ENCODE measurements around the gene UVRAG. TPM values are rescaled to one million over a fixed set of nuclear protein-coding genes. Genes with fewer than 3 reads are reported as not detected.

The UVRAG gene
- polyA plus RNA-seq, 1 donor (not counting 4 experiments of a cell fraction or from before 2014, with no cell fraction given), result 11.9 TPM

DNA sequence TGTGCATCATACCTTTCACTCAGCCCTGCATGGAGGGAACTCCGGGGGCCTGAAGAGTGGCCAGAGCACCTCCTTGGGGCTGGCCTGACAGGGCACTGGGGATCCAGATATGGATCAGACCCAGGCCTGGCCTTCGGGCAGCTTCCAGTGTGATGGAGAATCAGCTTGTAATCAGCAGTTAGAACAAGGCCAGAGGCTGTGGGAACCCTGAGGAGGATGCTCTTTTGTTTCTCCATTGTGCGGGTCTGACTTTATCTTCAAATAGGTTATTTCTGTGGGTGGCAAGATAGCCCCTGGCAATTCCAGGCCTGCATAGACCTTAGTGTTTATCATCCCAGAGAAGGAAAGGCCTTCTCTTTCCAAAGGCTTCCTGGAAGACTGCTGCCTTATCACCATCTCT lies 34.1 kb upstream of the UVRAG start:
- Histone ChIP-seq H3K9me3 (ENCODE audit: control insufficient read depth, low read depth, low read length) (no peaks in the 10 kb centered on the region), H4K20me1 (ENCODE audit: control insufficient read depth, extremely low read depth, insufficient read depth, low read length) (no peaks in the 10 kb centered on the region), H3K79me2 (ENCODE audit: control insufficient read depth, insufficient read depth, low read length) (no peaks in the 10 kb centered on the region), H3K27ac (ENCODE audit: control insufficient read depth, insufficient read depth, low read length) (no peak overlapping the region), H3K4me1 (ENCODE audit: control insufficient read depth, extremely low read depth, insufficient read depth, low read length) (peaks cover 8% of the 10 kb centered on the region), H3K9ac (ENCODE audit: control insufficient read depth, extremely low read depth, insufficient read depth, low read length) (no peak overlapping the region), H3K4me3 (ENCODE audit: control insufficient read depth in 2 of 3, extremely low read depth in 1 of 3, insufficient read depth in 2 of 3, low read depth in 1 of 3, low read length in 3 of 3) (no peak overlapping the region), H3K9me1 (ENCODE audit: control insufficient read depth, extremely low read depth, insufficient read depth, low read length) (no peaks in the 10 kb centered on the region), H3K4me2 (ENCODE audit: control insufficient read depth, extremely low read depth, insufficient read depth, low read depth, low read length) (no peak overlapping the region), H3K36me3 (ENCODE audit: control insufficient read depth in 2 of 2, extremely low read depth in 1 of 2, insufficient read depth in 2 of 2, low read length in 2 of 2) (no peaks in the 10 kb centered on the region), H3K27me3 (ENCODE audit: control insufficient read depth, extremely low read depth, insufficient read depth, low read length) (no peaks in the 10 kb centered on the region), H2AFZ (ENCODE audit: control insufficient read depth, low read length) (no peak overlapping the region)
- no peak for FAIRE-seq
- TF ChIP-seq, protein P1, sequence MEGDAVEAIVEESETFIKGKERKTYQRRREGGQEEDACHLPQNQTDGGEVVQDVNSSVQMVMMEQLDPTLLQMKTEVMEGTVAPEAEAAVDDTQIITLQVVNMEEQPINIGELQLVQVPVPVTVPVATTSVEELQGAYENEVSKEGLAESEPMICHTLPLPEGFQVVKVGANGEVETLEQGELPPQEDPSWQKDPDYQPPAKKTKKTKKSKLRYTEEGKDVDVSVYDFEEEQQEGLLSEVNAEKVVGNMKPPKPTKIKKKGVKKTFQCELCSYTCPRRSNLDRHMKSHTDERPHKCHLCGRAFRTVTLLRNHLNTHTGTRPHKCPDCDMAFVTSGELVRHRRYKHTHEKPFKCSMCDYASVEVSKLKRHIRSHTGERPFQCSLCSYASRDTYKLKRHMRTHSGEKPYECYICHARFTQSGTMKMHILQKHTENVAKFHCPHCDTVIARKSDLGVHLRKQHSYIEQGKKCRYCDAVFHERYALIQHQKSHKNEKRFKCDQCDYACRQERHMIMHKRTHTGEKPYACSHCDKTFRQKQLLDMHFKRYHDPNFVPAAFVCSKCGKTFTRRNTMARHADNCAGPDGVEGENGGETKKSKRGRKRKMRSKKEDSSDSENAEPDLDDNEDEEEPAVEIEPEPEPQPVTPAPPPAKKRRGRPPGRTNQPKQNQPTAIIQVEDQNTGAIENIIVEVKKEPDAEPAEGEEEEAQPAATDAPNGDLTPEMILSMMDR (optimal IDR thresholded peaks at IDR 0.05 in 1 of 3, IDR thresholded peaks at IDR 0.05 in 1 of 3, conservative IDR thresholded peaks at IDR 0.05 in 1 of 3; ENCODE audit: extremely low read depth in 1 of 3, insufficient read depth in 2 of 3, low read length in 3 of 3), result no peak
- TF ChIP-seq EZH2 (IDR thresholded peaks at IDR 0.05; ENCODE audit: low read length), result no peak
- dilution Hi-C loops (cut with MboI; ENCODE audit: extremely low pct_ligation_motif_present, low sequenced_read_pairs), result no loop called here
- no peak for DNase-seq (ENCODE audit: low read depth, low spot score)

GRCh38 chr11:75781296-75781695 lies 33.7 kb upstream of the UVRAG start:
- Histone ChIP-seq H3K9ac (ENCODE audit: control insufficient read depth, extremely low read depth, insufficient read depth, low read length) (no peak overlapping the region), H3K4me3 (ENCODE audit: control insufficient read depth in 2 of 3, extremely low read depth in 1 of 3, insufficient read depth in 2 of 3, low read depth in 1 of 3, low read length in 3 of 3) (no peak overlapping the region), H3K79me2 (ENCODE audit: control insufficient read depth, insufficient read depth, low read length) (no peaks in the 10 kb centered on the region), H3K4me2 (ENCODE audit: control insufficient read depth, extremely low read depth, insufficient read depth, low read depth, low read length) (no peak overlapping the region), H3K9me3 (ENCODE audit: control insufficient read depth, low read depth, low read length) (no peaks in the 10 kb centered on the region), H3K27ac (ENCODE audit: control insufficient read depth, insufficient read depth, low read length) (no peak overlapping the region), H4K20me1 (ENCODE audit: control insufficient read depth, extremely low read depth, insufficient read depth, low read length) (no peaks in the 10 kb centered on the region), H3K27me3 (ENCODE audit: control insufficient read depth, extremely low read depth, insufficient read depth, low read length) (no peaks in the 10 kb centered on the region), H3K36me3 (ENCODE audit: control insufficient read depth in 2 of 2, extremely low read depth in 1 of 2, insufficient read depth in 2 of 2, low read length in 2 of 2) (no peaks in the 10 kb centered on the region), H3K4me1 (ENCODE audit: control insufficient read depth, extremely low read depth, insufficient read depth, low read length) (peaks cover 8% of the 10 kb centered on the region), H2AFZ (ENCODE audit: control insufficient read depth, low read length) (no peak overlapping the region), H3K9me1 (ENCODE audit: control insufficient read depth, extremely low read depth, insufficient read depth, low read length) (no peaks in the 10 kb centered on the region)
- TF ChIP-seq, protein P1 (optimal IDR thresholded peaks at IDR 0.05 in 1 of 3, IDR thresholded peaks at IDR 0.05 in 1 of 3, conservative IDR thresholded peaks at IDR 0.05 in 1 of 3; ENCODE audit: extremely low read depth in 1 of 3, insufficient read depth in 2 of 3, low read length in 3 of 3), result no peak
- no peak for TF ChIP-seq EZH2 (IDR thresholded peaks at IDR 0.05; ENCODE audit: low read length)
- dilution Hi-C loops (cut with MboI; ENCODE audit: extremely low pct_ligation_motif_present, low sequenced_read_pairs), result no loop called here
- DNase-seq (ENCODE audit: low read depth, low spot score) (no peak), FAIRE-seq (no peak)
